HEK293 (cell line): ENCODE measurements around the gene CPM.

ENCODE experiments used
- CTCF ChIA-PET: fragments of 350-600 bp; formaldehyde crosslinking; extraction: SDS; loops from one replicate; lab custom pipeline; 2021; ENCODE audit warnings: antibody characterized with exemption; lab: Yijun Ruan, JAX
- POLR2A ChIA-PET: fragments of 300-600 bp; formaldehyde crosslinking; extraction: SDS; loops from one replicate; lab custom pipeline; 2020; ENCODE audit warnings: antibody characterized with exemption, inconsistent platforms; lab: Yijun Ruan, JAX
- H3K27ac ChIP-seq: fragments of 200-500 bp; sonication (Bioruptor generic); 2 replicates; pipeline ENCODE4 v1.5.1; 2014; ENCODE audit warnings: low read depth, low read length, control low read depth, inconsistent platforms; ENCODE audit errors: extremely low read depth
- H3K36me3 ChIP-seq, 2 experiments: fragments of 200-500 bp in 1 of 2; sonication (Bioruptor generic) in 1 of 2; 1 replicate in 1 of 2; 2 replicates in 1 of 2; pipeline ENCODE4 v1.5.1; 2014 to 2017; ENCODE audit warnings: inconsistent platforms in 2 of 2, low read length in 2 of 2; ENCODE audit not compliant: control insufficient read depth in 2 of 2, insufficient read depth in 1 of 2
- H3K4me1 ChIP-seq: fragments of 200-500 bp; sonication (Bioruptor generic); 2 replicates; pipeline ENCODE4 v1.5.1; 2014; ENCODE audit warnings: mild to moderate bottlenecking, low read length, inconsistent platforms; ENCODE audit not compliant: control insufficient read depth, insufficient read depth
- H3K4me3 ChIP-seq: 2 replicates; pipeline ENCODE4 v1.5.1; 2011; ENCODE audit warnings: low read depth, mild to moderate bottlenecking, control low read depth, low read length, moderate library complexity
- H3K9me3 ChIP-seq: fragments of 200-500 bp; sonication (Bioruptor generic); 2 replicates; pipeline ENCODE4 v1.5.1; 2014; ENCODE audit warnings: low read depth, low read length, inconsistent platforms; ENCODE audit not compliant: control insufficient read depth, insufficient read depth
- OVOL3 ChIP-seq: fragments of 450-650 bp; formaldehyde crosslinking; IDR thresholded peaks from 2 replicates; pipeline ENCODE4 v1.5.1; 2016; ENCODE audit warnings: missing biosample characterization, missing genetic modification characterization
- RBAK ChIP-seq: fragments of 450-650 bp; formaldehyde crosslinking; IDR thresholded peaks from 2 replicates; pipeline ENCODE4 v1.5.1; 2016; ENCODE audit warnings: missing biosample characterization, missing genetic modification characterization
- SCRT1 ChIP-seq: fragments of 450-650 bp; formaldehyde crosslinking; IDR thresholded peaks from 2 replicates; pipeline ENCODE4 v1.5.1; 2016; ENCODE audit warnings: missing biosample characterization, missing genetic modification characterization, borderline replicate concordance
- ZBTB20 ChIP-seq: fragments of 450-650 bp; formaldehyde crosslinking; IDR thresholded peaks from 2 replicates; pipeline ENCODE4 v1.5.1; 2016; ENCODE audit warnings: missing biosample characterization, missing genetic modification characterization
- ZBTB7A ChIP-seq: fragments of 450-650 bp; formaldehyde crosslinking; IDR thresholded peaks from 2 replicates; pipeline ENCODE4 v1.5.1; 2016; ENCODE audit warnings: low read depth, missing biosample characterization, missing genetic modification characterization
- ZIC2 ChIP-seq: fragments of 450-650 bp; formaldehyde crosslinking; IDR thresholded peaks from 2 replicates; pipeline ENCODE4 v1.5.1; 2016; ENCODE audit warnings: missing biosample characterization, missing genetic modification characterization
- ZNF10 ChIP-seq: fragments of 450-650 bp; formaldehyde crosslinking; IDR thresholded peaks from 2 replicates; pipeline ENCODE4 v1.5.1; 2017; ENCODE audit warnings: missing biosample characterization, missing genetic modification characterization
- ZNF138 ChIP-seq: fragments of 450-650 bp; formaldehyde crosslinking; IDR thresholded peaks from 2 replicates; pipeline ENCODE4 v1.5.1; 2016; ENCODE audit warnings: missing biosample characterization, missing genetic modification characterization, borderline replicate concordance
- ZNF146 ChIP-seq: fragments of 450-650 bp; formaldehyde crosslinking; IDR thresholded peaks from 2 replicates; pipeline ENCODE4 v1.5.1; 2016; ENCODE audit warnings: missing biosample characterization, missing genetic modification characterization
- ZNF184 ChIP-seq: fragments of 450-650 bp; IDR thresholded peaks from 2 replicates; pipeline ENCODE4 v1.5.1; 2018; ENCODE audit warnings: missing biosample characterization, mild to moderate bottlenecking, missing genetic modification characterization
- ZNF19 ChIP-seq: fragments of 450-650 bp; formaldehyde crosslinking; IDR thresholded peaks from 2 replicates; pipeline ENCODE4; 2016; ENCODE audit warnings: missing biosample characterization, missing genetic modification characterization, low read depth
- ZNF2 ChIP-seq: fragments of 450-650 bp; formaldehyde crosslinking; IDR thresholded peaks from 2 replicates; pipeline ENCODE4 v1.5.1; 2016; ENCODE audit warnings: missing biosample characterization, missing genetic modification characterization
- ZNF280D ChIP-seq: fragments of 450-650 bp; formaldehyde crosslinking; IDR thresholded peaks from 2 replicates; pipeline ENCODE4 v1.5.1; 2016; ENCODE audit warnings: missing biosample characterization, missing genetic modification characterization
- ZNF354C ChIP-seq: fragments of 450-650 bp; formaldehyde crosslinking; IDR thresholded peaks from 2 replicates; pipeline ENCODE4 v1.5.1; 2016; ENCODE audit warnings: missing biosample characterization, missing genetic modification characterization, low read depth, borderline replicate concordance
- ZNF404 ChIP-seq: fragments of 450-650 bp; formaldehyde crosslinking; IDR thresholded peaks from 2 replicates; pipeline ENCODE4 v1.5.1; 2017; ENCODE audit warnings: missing biosample characterization, missing genetic modification characterization
- ZNF514 ChIP-seq: fragments of 450-650 bp; formaldehyde crosslinking; IDR thresholded peaks from 2 replicates; pipeline ENCODE4 v1.5.1; 2016; ENCODE audit warnings: missing biosample characterization, missing genetic modification characterization
- ZNF521 ChIP-seq: fragments of 450-650 bp; formaldehyde crosslinking; IDR thresholded peaks from 2 replicates; pipeline ENCODE4 v1.5.1; 2017; ENCODE audit warnings: missing biosample characterization, mild to moderate bottlenecking, missing genetic modification characterization
- ZNF585B ChIP-seq: fragments of 450-650 bp; formaldehyde crosslinking; IDR thresholded peaks from 2 replicates; pipeline ENCODE4 v1.5.1; 2016; ENCODE audit warnings: missing biosample characterization, missing genetic modification characterization
- ZNF621 ChIP-seq: fragments of 450-650 bp; formaldehyde crosslinking; IDR thresholded peaks from 2 replicates; pipeline ENCODE4 v1.5.1; 2017; ENCODE audit warnings: missing biosample characterization, missing genetic modification characterization
- ZNF624 ChIP-seq: fragments of 450-650 bp; formaldehyde crosslinking; IDR thresholded peaks from 2 replicates; pipeline ENCODE4 v1.5.1; 2017; ENCODE audit warnings: missing biosample characterization, missing genetic modification characterization
- ZNF626 ChIP-seq: fragments of 450-650 bp; sonication (Bioruptor Pico); formaldehyde crosslinking; IDR thresholded peaks from 2 replicates; pipeline ENCODE4 v1.5.1; 2018; ENCODE audit warnings: missing biosample characterization, missing genetic modification characterization, inconsistent platforms
- ZNF692 ChIP-seq: fragments of 450-650 bp; formaldehyde crosslinking; IDR thresholded peaks from 2 replicates; pipeline ENCODE4 v1.5.1; 2016; ENCODE audit warnings: missing biosample characterization, missing genetic modification characterization
- ZNF747 ChIP-seq: fragments of 450-650 bp; formaldehyde crosslinking; IDR thresholded peaks from 2 replicates; pipeline ENCODE4 v1.5.1; 2016; ENCODE audit warnings: missing biosample characterization, missing genetic modification characterization
- ZNF785 ChIP-seq: fragments of 450-650 bp; formaldehyde crosslinking; IDR thresholded peaks from 2 replicates; pipeline ENCODE4 v1.5.1; 2016; ENCODE audit warnings: missing biosample characterization, missing genetic modification characterization
- TF ChIP-seq, protein P1 (sequence below): fragments of 450-650 bp; formaldehyde crosslinking; IDR thresholded peaks from 2 replicates; pipeline ENCODE4 v1.5.1; 2016; ENCODE audit warnings: missing biosample characterization, missing genetic modification characterization
- TF ChIP-seq, protein P2 (sequence below): fragments of 450-650 bp; formaldehyde crosslinking; IDR thresholded peaks from 2 replicates; pipeline ENCODE4 v1.5.1; 2016; ENCODE audit warnings: missing biosample characterization, missing genetic modification characterization

CPM gene

DNA sequence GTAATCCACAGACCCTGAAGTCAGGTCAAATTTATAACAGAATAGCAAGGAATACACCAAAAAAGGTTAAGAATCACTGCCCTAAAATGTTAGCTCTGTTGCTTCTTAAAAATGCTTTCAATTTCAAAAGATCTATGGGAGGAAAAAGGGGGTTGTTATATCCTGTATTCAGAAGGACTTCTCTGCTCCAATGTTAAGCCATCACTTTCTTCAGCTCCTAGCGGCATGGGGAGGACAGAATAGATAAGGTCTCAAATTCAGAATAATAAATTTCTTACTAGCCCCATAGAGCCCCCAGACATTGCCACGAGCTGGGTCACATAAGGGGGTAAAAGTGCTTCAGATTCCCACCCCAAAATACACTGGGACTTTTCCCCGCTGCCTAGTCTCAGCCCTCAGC is 49.8 kb downstream of the CPM start:
- ChIA-PET CTCF (no interaction called here), POLR2A (no interaction called here)
- TF ChIP-seq RBAK (tag by site-specific recombination) (no peak), ZNF138 (tag by site-specific recombination) (no peak), ZNF585B (no peak), ZNF621 (tag by site-specific recombination) (no peak), ZBTB7A (tag by site-specific recombination) (no peak)
- TF ChIP-seq, protein P1, sequence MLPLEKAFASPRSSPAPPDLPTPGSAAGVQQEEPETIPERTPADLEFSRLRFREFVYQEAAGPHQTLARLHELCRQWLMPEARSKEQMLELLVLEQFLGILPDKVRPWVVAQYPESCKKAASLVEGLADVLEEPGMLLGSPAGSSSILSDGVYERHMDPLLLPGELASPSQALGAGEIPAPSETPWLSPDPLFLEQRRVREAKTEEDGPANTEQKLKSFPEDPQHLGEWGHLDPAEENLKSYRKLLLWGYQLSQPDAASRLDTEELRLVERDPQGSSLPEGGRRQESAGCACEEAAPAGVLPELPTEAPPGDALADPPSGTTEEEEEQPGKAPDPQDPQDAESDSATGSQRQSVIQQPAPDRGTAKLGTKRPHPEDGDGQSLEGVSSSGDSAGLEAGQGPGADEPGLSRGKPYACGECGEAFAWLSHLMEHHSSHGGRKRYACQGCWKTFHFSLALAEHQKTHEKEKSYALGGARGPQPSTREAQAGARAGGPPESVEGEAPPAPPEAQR (tag by site-specific recombination) = no peak
- H3K4me1 ChIP-seq = no peaks in the 10 kb centered on the region
- no peak overlapping the region for H3K27ac ChIP-seq
- H3K4me3 ChIP-seq = no peak overlapping the region
- H3K36me3 ChIP-seq = no peaks in the 10 kb centered on the region
- H3K9me3 ChIP-seq = no peaks in the 10 kb centered on the region

DNA sequence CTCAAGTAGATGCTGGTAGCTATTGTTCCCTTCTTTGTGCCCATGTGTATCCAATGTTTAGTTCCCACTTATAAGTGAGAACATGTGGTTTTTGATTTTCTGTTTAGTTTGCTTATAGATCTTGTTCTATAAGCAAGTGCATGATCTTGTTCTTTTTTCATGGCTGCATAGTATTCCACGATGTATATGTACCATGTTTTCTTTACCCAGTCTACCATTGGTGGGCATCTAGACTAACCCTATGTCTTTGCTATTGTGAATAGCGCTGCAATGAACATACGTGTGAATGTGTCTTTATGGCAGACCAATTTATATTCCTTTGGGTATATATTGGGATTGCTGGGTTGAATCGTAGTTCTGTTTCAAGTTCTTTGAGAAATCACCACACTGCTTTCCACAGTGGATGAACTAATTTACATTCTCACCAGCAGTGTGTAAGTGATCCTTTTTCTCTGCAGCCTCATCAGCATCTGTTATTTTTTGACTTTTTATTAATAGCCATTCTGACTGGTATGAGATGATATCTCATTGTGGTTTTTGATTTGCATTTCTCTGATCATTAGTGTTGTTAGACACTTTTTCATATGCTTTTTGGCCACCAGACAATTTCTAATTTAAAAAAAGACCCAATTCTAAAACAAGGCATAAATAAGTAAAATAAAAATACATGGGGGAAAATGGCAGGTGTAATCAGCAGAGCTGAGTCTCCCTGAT is 50.6 kb downstream of the CPM start:
- CTCF ChIA-PET = no interaction called here
- no peak overlapping the region for H3K27ac ChIP-seq
- POLR2A ChIA-PET = no interaction called here
- no peak overlapping the region for H3K4me3 ChIP-seq
- no peaks in the 10 kb centered on the region for H3K4me1 ChIP-seq
- H3K36me3 ChIP-seq = no peaks in the 10 kb centered on the region
- TF ChIP-seq ZNF146 (tag by site-specific recombination) = peak; percentile 98
- TF ChIP-seq ZNF692 (tag by site-specific recombination) = no peak
- TF ChIP-seq ZNF514 (tag by site-specific recombination) = no peak
- TF ChIP-seq, protein P2, sequence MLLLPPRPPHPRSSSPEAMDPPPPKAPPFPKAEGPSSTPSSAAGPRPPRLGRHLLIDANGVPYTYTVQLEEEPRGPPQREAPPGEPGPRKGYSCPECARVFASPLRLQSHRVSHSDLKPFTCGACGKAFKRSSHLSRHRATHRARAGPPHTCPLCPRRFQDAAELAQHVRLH (tag by site-specific recombination) = peak; percentile 72
- no peak for TF ChIP-seq ZNF19 (tag by site-specific recombination)
- TF ChIP-seq ZNF785 (tag by site-specific recombination) = no peak
- peak; percentile 75; the same call in 1 of the 2 replicates for TF ChIP-seq ZNF280D (tag by site-specific recombination)
- no peak for TF ChIP-seq ZIC2 (tag by site-specific recombination)
- TF ChIP-seq, all 188 proteins: peak for 3
- H3K9me3 ChIP-seq = no peaks in the 10 kb centered on the region

GRCh38 chr12:68880660-68881325 is 52.2 kb downstream of the CPM start:
- no peak overlapping the region for H3K4me3 ChIP-seq
- POLR2A ChIA-PET = no interaction called here
- H3K9me3 ChIP-seq = no peaks in the 10 kb centered on the region
- TF ChIP-seq OVOL3 (no peak), ZNF184 (tag by site-specific recombination) (no peak), ZNF354C (tag by site-specific recombination) (no peak), ZNF146 (tag by site-specific recombination) (no peak), SCRT1 (tag by site-specific recombination) (no peak), ZNF138 (tag by site-specific recombination) (no peak), ZNF747 (tag by site-specific recombination) (no peak), ZBTB20 (no peak), ZNF521 (tag by site-specific recombination) (no peak), ZNF2 (tag by site-specific recombination) (no peak), ZNF10 (tag by site-specific recombination) (no peak), ZNF404 (tag by site-specific recombination) (no peak), ZNF626 (tag by site-specific recombination) (no peak), ZNF624 (tag by site-specific recombination) (no peak)
- no peaks in the 10 kb centered on the region for H3K36me3 ChIP-seq
- no peaks in the 10 kb centered on the region for H3K4me1 ChIP-seq
- CTCF ChIA-PET = interaction anchor here (0.6 to 0.7 kb wide), 2 partner anchors 212 to 343 kb away, joined by 3 read pairs; no protein-coding TSS in a partner anchor
- no peak overlapping the region for H3K27ac ChIP-seq
